ENCODE measurements around the gene ACAP3.

The ACAP3 gene

GRCh38 chr1:1326075-1326605 lies 18.4 kb upstream of the ACAP3 start:
- Histone ChIP-seq H3K27me3 (ENCODE audit: control insufficient read depth, low read length) (no peaks in the 10 kb centered on the region), H3F3A (ENCODE audit: control insufficient read depth, insufficient read depth) (no peaks in the 10 kb centered on the region), H3K4me2 (ENCODE audit: low read length) (peak overlapping the region; percentile 88), H3K36me3 (ENCODE audit: control insufficient read depth, low read length) (peaks cover 25% of the 10 kb centered on the region; the same call in 1 of the 2 replicates), H3K79me2 (ENCODE audit: control insufficient read depth, low read length) (peaks cover 47% of the 10 kb centered on the region), H3K9me2 (replicated peaks; ENCODE audit: control insufficient read depth, low read length) (no peaks in the 10 kb centered on the region), H3K4me3 (ENCODE audit: low read length) (peak overlapping the region; percentile 82), H3K27ac (ENCODE audit: low read depth, low read length) (no peak overlapping the region), H3K4me1 (ENCODE audit: control insufficient read depth, low read length) (peaks cover 33% of the 10 kb centered on the region), H4K20me1 (ENCODE audit: control insufficient read depth, insufficient read depth, low read depth, low read length) (peaks cover 14% of the 10 kb centered on the region), H3K9me3 (ENCODE audit: control insufficient read depth, insufficient read depth, low read length) (peaks cover 13% of the 10 kb centered on the region)
- TF ChIP-seq EZH2phosphoT487 (IDR thresholded peaks at IDR 0.05; ENCODE audit: borderline replicate concordance, low read length) (no peak), CTCF (IDR thresholded peaks at IDR 0.05; ENCODE audit: low read depth, low read length, poor library complexity, severe bottlenecking) (no peak)

DNA sequence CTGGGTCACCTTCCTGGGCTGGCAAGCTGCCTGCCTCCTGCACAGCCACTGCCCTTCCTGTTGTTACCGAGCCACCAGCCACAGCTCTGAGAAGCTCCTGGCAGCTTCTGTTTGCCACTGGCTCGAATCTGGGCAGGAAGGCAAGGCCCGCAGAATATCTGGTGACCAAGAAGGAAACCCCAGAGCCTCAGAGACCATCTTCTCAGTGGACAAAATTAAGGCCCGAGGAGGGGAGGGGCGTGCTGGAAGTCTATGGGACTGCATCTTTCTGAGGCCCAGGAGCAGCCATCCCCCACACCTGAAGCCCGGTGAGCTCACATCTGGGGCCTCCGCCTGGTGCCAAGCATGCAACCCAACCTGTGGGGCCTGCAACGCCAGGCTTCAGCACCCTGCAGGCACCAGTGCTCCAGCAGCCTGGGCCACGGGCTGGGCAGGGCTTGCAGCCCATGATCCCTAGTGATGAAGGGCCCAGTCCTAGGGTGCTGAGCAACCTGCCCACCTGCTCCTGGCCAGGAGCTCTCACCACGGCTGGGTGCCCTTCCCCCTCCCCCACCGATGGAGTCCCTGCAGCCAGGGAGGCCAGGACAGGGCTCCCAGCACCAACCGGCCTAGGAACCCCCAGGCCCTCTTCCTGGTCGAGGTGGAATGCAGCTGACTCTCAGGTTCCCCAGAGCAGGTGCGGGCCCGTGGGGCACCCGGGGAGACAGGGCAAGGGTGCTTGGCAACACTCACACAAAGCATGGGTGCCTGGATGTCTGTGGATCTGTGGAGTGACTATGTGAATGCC lies 17.8 kb upstream of the ACAP3 start:
- peaks cover 18% of the 10 kb centered on the region for H4K20me1 ChIP-seq (ENCODE audit: control insufficient read depth, insufficient read depth, low read depth, low read length)

GRCh38 chr1:1324524-1325287 lies 17.0 kb upstream of the ACAP3 start, which contains the start of the genes CPTP and INTS11:
Gene CPTP (plus strand): TSS chr1:1324802. CDS start chr1:1326911, 2,109 bp downstream.
Gene INTS11 (minus strand): TSS chr1:1324660. CDS start chr1:1324608, 52 bp downstream.
- TF ChIP-seq CTCF (IDR thresholded peaks at IDR 0.05; ENCODE audit: low read depth, low read length, poor library complexity, severe bottlenecking) (no peak), EZH2phosphoT487 (IDR thresholded peaks at IDR 0.05; ENCODE audit: borderline replicate concordance, low read length) (no peak)
- no peaks in the 10 kb centered on the region for H3F3A ChIP-seq (ENCODE audit: control insufficient read depth, insufficient read depth)
- H4K20me1 ChIP-seq (ENCODE audit: control insufficient read depth, insufficient read depth, low read depth, low read length), result peaks cover 18% of the 10 kb centered on the region
- peak within 1 kb of the TSS; percentile 34 for H3K27ac ChIP-seq (ENCODE audit: low read depth, low read length)
- peaks cover 37% of the 10 kb centered on the region; the same call in 1 of the 2 replicates for H3K36me3 ChIP-seq (ENCODE audit: control insufficient read depth, low read length)
- peaks cover 4% of the 10 kb centered on the region for H3K9me3 ChIP-seq (ENCODE audit: control insufficient read depth, insufficient read depth, low read length)
- peaks cover 26% of the 10 kb centered on the region for H3K4me1 ChIP-seq (ENCODE audit: control insufficient read depth, low read length)
- H3K4me3 ChIP-seq (ENCODE audit: low read length), result peak within 1 kb of the TSS; percentile 82
- peaks cover 61% of the 10 kb centered on the region for H3K79me2 ChIP-seq (ENCODE audit: control insufficient read depth, low read length)
- H3K27me3 ChIP-seq (ENCODE audit: control insufficient read depth, low read length), result no peaks in the 10 kb centered on the region
- no peaks in the 10 kb centered on the region for H3K9me2 ChIP-seq (replicated peaks; ENCODE audit: control insufficient read depth, low read length)
- peak within 1 kb of the TSS; percentile 88 for H3K4me2 ChIP-seq (ENCODE audit: low read length)

More for the DNA sequence above, 17.8 kb upstream of the ACAP3 start:
- Histone ChIP-seq H3K9me3 (ENCODE audit: control insufficient read depth, insufficient read depth, low read length) (peaks cover 11% of the 10 kb centered on the region), H3F3A (ENCODE audit: control insufficient read depth, insufficient read depth) (no peaks in the 10 kb centered on the region), H3K4me2 (ENCODE audit: low read length) (peak overlapping the region; percentile 88), H3K79me2 (ENCODE audit: control insufficient read depth, low read length) (peaks cover 54% of the 10 kb centered on the region), H3K36me3 (ENCODE audit: control insufficient read depth, low read length) (peaks cover 32% of the 10 kb centered on the region; the same call in 1 of the 2 replicates), H3K4me3 (ENCODE audit: low read length) (peak overlapping the region; percentile 82), H3K27ac (ENCODE audit: low read depth, low read length) (peak overlapping the region; percentile 10), H3K4me1 (ENCODE audit: control insufficient read depth, low read length) (peaks cover 32% of the 10 kb centered on the region), H3K27me3 (ENCODE audit: control insufficient read depth, low read length) (no peaks in the 10 kb centered on the region), H3K9me2 (replicated peaks; ENCODE audit: control insufficient read depth, low read length) (no peaks in the 10 kb centered on the region)
- no peak for TF ChIP-seq EZH2phosphoT487 (IDR thresholded peaks at IDR 0.05; ENCODE audit: borderline replicate concordance, low read length)
- no peak for TF ChIP-seq CTCF (IDR thresholded peaks at IDR 0.05; ENCODE audit: low read depth, low read length, poor library complexity, severe bottlenecking)

Data from DOHH2 (cell line).